NB4 (cell line): ENCODE data around the gene STAT5B.

Experiments
- DNase-seq: peaks from one replicate; pipeline ENCODE4 v3.0.0; 2010; ENCODE audit warnings: low read depth
- H3K4me3 ChIP-seq: one replicate; pipeline ENCODE4 v1.5.1; 2011; ENCODE audit warnings: mild to moderate bottlenecking, low read depth, low read length, moderate library complexity
- MYC ChIP-seq: IDR thresholded peaks from 2 replicates; pipeline ENCODE4 v1.6.1; 2011; ENCODE audit warnings: low read depth, low read length
- POLR2A ChIP-seq: IDR thresholded peaks from 2 replicates; pipeline ENCODE4 v1.6.1; 2011; ENCODE audit warnings: mild to moderate bottlenecking; ENCODE audit not compliant: insufficient read length; ENCODE audit errors: extremely low read depth
- TF ChIP-seq, protein P1 (sequence below): IDR thresholded peaks from one replicate; pipeline ENCODE4 v1.5.1; 2012; ENCODE audit warnings: low read depth, low read length
- TF ChIP-seq, protein P2 (sequence below): IDR thresholded peaks from 2 replicates; pipeline ENCODE4 v1.6.1; 2011; ENCODE audit warnings: low read depth, low read length

STAT5B gene

DNA sequence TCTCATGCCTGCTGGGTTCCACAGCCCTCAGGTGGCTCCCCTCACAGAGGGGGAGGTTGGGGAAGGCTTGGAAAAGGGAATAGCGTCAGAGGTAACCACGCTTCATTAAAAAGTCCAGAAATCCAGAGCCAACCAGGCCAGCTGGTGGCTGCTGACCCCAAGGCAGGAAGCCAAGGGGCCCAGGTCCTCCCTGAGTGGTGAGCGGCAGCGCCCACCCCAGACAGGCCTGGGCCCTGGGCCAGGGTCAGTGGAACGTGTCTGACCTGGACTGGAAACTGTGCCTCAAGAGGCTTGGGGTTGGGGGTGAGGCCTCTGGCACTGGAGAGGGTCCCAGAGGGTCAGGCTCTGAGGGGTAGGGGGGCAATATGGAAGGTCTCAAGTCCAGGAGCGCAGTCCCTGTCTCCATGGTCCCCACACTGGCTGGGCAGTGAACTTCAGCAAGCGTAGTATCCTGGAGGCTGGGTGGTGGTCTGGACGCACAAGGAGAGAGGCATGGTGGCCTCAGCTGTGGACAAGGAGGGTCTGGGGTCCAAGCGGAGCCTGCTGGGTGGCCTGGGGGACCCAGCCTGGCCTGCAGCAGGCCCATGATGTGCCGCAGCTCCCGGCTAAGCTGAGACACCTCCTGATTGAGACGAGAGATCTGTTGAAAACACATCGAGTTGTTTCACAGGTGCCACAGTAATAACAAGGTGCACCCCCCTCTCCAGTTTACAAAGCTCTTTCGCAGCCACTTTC, 116.2 kb downstream of the STAT5B start:
- TF ChIP-seq MYC, result no peak
- TF ChIP-seq, protein P1, sequence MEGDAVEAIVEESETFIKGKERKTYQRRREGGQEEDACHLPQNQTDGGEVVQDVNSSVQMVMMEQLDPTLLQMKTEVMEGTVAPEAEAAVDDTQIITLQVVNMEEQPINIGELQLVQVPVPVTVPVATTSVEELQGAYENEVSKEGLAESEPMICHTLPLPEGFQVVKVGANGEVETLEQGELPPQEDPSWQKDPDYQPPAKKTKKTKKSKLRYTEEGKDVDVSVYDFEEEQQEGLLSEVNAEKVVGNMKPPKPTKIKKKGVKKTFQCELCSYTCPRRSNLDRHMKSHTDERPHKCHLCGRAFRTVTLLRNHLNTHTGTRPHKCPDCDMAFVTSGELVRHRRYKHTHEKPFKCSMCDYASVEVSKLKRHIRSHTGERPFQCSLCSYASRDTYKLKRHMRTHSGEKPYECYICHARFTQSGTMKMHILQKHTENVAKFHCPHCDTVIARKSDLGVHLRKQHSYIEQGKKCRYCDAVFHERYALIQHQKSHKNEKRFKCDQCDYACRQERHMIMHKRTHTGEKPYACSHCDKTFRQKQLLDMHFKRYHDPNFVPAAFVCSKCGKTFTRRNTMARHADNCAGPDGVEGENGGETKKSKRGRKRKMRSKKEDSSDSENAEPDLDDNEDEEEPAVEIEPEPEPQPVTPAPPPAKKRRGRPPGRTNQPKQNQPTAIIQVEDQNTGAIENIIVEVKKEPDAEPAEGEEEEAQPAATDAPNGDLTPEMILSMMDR, result no peak
- TF ChIP-seq, protein P2, sequence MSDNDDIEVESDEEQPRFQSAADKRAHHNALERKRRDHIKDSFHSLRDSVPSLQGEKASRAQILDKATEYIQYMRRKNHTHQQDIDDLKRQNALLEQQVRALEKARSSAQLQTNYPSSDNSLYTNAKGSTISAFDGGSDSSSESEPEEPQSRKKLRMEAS, result no peak
- TF ChIP-seq POLR2A, result no peak

DNA sequence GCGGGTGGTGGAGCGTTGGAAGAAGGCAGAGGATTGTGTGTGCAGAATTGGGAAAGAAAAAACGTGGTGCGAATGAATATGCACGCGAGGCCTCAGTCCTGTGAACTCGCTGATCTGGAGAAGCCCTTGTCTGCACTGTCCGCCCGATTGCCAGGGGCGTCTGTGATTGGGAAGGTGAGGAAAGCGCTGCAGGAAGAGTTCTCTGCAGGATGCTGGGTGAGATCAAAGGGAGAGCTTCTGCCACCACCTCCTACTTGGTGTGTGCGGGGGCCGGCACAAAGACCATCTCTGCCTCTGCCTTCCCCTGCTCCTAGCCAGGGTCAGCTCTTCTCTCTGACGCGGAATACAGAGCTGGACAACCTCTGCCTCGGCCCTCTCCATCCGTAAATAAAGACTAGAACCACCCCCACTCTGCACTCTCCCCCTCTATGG, 120.6 kb downstream of the STAT5B start:
- H3K4me3 ChIP-seq, result no peak overlapping the region
- TF ChIP-seq POLR2A (no peak), MYC (no peak)
- TF ChIP-seq, protein P1, result no peak
- TF ChIP-seq, protein P2, result no peak
- DNase-seq, result no peak

More for the DNA sequence above, 116.2 kb downstream of the STAT5B start:
- DNase-seq, result no peak
- no peak overlapping the region for H3K4me3 ChIP-seq

DNA sequence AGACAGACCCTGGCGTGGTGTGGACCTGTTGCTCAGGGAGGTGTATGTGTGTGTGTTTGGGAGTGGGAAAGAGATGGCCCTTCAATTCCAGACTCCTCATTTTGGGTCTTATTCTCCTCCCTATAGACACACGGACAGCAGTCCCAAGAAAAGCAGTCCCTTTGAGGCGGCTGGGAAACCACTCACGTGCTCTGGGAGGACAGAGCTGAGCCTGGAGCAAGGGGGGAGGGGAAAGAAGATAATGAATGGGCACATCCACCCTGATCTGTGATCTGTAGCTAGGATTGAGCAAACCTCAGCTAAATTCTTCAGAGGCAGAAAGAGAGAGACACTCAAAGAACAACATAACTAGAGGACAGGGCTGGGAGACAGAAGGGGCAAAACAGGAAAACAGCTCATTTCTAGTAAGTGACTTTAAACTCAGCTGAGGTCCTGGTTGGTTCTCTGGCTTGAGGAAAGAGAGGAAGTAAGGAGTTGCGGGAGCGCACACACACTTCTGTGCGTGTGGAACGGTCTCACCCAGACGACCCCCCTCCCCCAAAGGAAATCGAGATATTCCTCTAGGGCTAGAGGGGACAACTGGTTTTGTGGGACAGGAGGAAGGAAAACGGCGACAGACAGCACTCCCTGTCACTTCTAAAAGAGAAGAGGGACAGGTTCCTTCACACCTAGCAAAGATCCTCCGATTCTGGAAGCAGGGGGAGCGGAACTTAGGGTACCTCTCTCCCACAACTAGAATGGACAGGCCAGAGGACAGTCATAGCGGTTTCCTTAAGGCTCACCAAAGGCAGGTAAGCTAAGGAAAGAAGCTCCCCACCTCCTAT, 122.1 kb downstream of the STAT5B start:
- TF ChIP-seq MYC, result no peak
- no peak for TF ChIP-seq POLR2A
- TF ChIP-seq, protein P2, result no peak
- peak overlapping the region; percentile 99 for H3K4me3 ChIP-seq
- DNase-seq, result peak; percentile 71
